GM12878 (cell line): Measurements from ENCODE around the gene SHROOM3. TPM values are rescaled to one million over a fixed set of nuclear protein-coding genes. Genes with fewer than 3 reads are reported as not detected.

Experiments
- ATAC-seq: fragments of 200-7000 bp; cut with Tn5 transposase; 3 replicates; pipeline ENCODE4 v1.9.1; 2020; ENCODE audit warnings: mild to moderate bottlenecking, moderate library complexity
- BruUV-seq: library from RNA; stranded (reverse); fragments of 400-500 nt; replicated peaks from 2 replicates; lab custom pipeline; 2021; lab: Mats Ljungman, UMichigan
- CTCF ChIA-PET: fragments of 300-600 bp; sonication (Branson Sonifier 250); formaldehyde crosslinking; extraction: SDS; loops from one replicate; lab custom pipeline; 2021; ENCODE audit warnings: inconsistent platforms; lab: Yijun Ruan, JAX
- POLR2A ChIA-PET: fragments of 350-600 bp; formaldehyde crosslinking; extraction: SDS; loops from one replicate; lab custom pipeline; 2021; ENCODE audit warnings: inconsistent platforms; lab: Charles Lee
- RAD21 ChIA-PET: fragments of 300-600 bp; sonication (Branson Sonifier 250); formaldehyde crosslinking; loops from one replicate; lab custom pipeline; 2023; ENCODE audit warnings: antibody characterized with exemption; ENCODE audit not compliant: unreplicated experiment; lab: Charles Lee
- SMC1A ChIA-PET: fragments of 300-600 bp; sonication (Branson Sonifier 250); formaldehyde crosslinking; loops from one replicate; lab custom pipeline; 2023; ENCODE audit not compliant: unreplicated experiment, uncharacterized antibody; lab: Charles Lee
- DNase-seq: peaks from one replicate; pipeline ENCODE4 v3.0.0-alpha.2; 2011; ENCODE audit warnings: low read depth, low spot score
- FAIRE-seq: peaks from 3 replicates; lab custom pipeline; 2011; peaks lifted over from hg19 to GRCh38; lab: Jason Lieb, UNC
- H2AFZ ChIP-seq: 2 replicates; pipeline ENCODE4 v1.6.0; 2011; ENCODE audit warnings: low read depth, low read length, control low read depth; ENCODE audit not compliant: control insufficient read depth
- H3K27ac ChIP-seq: 2 replicates; pipeline ENCODE4 v1.5.1; 2011; ENCODE audit warnings: control low read depth; ENCODE audit not compliant: control insufficient read depth, insufficient read depth
- H3K27me3 ChIP-seq, 2 experiments: replicated peaks in 1 of 2; 2 replicates each; pipeline versions ENCODE4 v1.6.0 to v1.6.1; 2011; ENCODE audit warnings: low read length in 1 of 2; ENCODE audit not compliant: control insufficient read depth in 2 of 2, insufficient read depth in 2 of 2
- H3K36me3 ChIP-seq, 2 experiments: 2 replicates each; pipeline ENCODE4 v1.5.1; 2011; ENCODE audit warnings: low read length in 1 of 2; ENCODE audit not compliant: control insufficient read depth in 2 of 2, insufficient read depth in 2 of 2
- H3K4me1 ChIP-seq: 2 replicates; pipeline ENCODE4 v1.6.1; 2011; ENCODE audit warnings: mild to moderate bottlenecking, low read length, moderate library complexity, mixed read lengths; ENCODE audit not compliant: control insufficient read depth, insufficient read depth
- H3K4me2 ChIP-seq: 2 replicates; pipeline ENCODE4 v1.6.0; 2011; ENCODE audit warnings: control low read depth; ENCODE audit not compliant: control insufficient read depth, insufficient read depth
- H3K4me3 ChIP-seq: fragments of 200-600 bp; sonication (generic); 2 replicates; pipeline ENCODE4 v1.5.1; 2016
- H3K79me2 ChIP-seq: 2 replicates; pipeline ENCODE4 v1.6.0; 2011; ENCODE audit warnings: low read length; ENCODE audit not compliant: control insufficient read depth, insufficient read depth
- H3K9ac ChIP-seq: 2 replicates; pipeline ENCODE4 v1.8.0; 2011; ENCODE audit warnings: low read length, control low read depth, mixed read lengths; ENCODE audit not compliant: control insufficient read depth, insufficient read depth
- H3K9me3 ChIP-seq: replicated peaks from 3 replicates; pipeline ENCODE4 v1.5.1; 2011; ENCODE audit warnings: mild to moderate bottlenecking, low read length; ENCODE audit not compliant: control insufficient read depth, insufficient read depth
- H4K20me1 ChIP-seq: 2 replicates; pipeline ENCODE4 v1.6.0; 2011; ENCODE audit not compliant: control insufficient read depth, insufficient read depth
- CHD1 ChIP-seq: IDR thresholded peaks from 2 replicates; pipeline ENCODE4 v1.6.1; 2012; ENCODE audit warnings: low read depth, low read length, improper control_type of control experiment
- IKZF2 ChIP-seq, 2 experiments: fragments of 450-650 bp; IDR thresholded peaks; 2 replicates each; pipeline ENCODE4 v1.6.1; 2017; ENCODE audit warnings: mild to moderate bottlenecking in 2 of 2, moderate library complexity in 2 of 2
- PML ChIP-seq: IDR thresholded peaks from 2 replicates; pipeline ENCODE4 v1.6.1; 2012; ENCODE audit warnings: low read length, inconsistent platforms
- RUNX3 ChIP-seq: IDR thresholded peaks from 2 replicates; pipeline ENCODE4 v1.6.1; 2012; ENCODE audit warnings: low read length, inconsistent platforms
- WGBS: methylation state at CpG from one replicate; pipeline ENCODE4 v1.1.6; 2016; ENCODE audit warnings: low lambda C conversion rate; ENCODE audit not compliant: insufficient replicate concordance, insufficient coverage; ENCODE audit errors: missing lambda C conversion rate; 5-methylcytosine and 5-hydroxymethylcytosine counted together
- in situ Hi-C: fragments of 300-500 bp; cut with MboI; formaldehyde crosslinking; loops from 9 replicates; pipeline ENCODE4 v1.14.3; 2018; ENCODE audit warnings: mixed read lengths
- intact Hi-C: fragments of 100-400 bp; cut with micrococcal nuclease; formaldehyde crosslinking; loops from one replicate; pipeline ENCODE4 v1.14.2; 2022; ENCODE audit not compliant: unreplicated experiment
- polyA plus RNA-seq, 11 experiments: library from polyadenylated mRNA; depleted of rRNA in 4 of 11; unstranded in 6 of 11; stranded (reverse) in 5 of 11; fragments of >200 nt; fragmentation: Nextera tagmentation in 4 of 11; fragmentation: Illumina TruSeq in 1 of 11; extraction: Ambion mirVana in 4 of 11; extraction: Trizol in 1 of 11; gene quantifications; 1 replicate in 1 of 11; 2 replicates in 10 of 11; pipeline versions ENCODE4 v1.2.1 to v1.2.3, GENCODE V29; 2011 to 2016; ENCODE audit warnings: inconsistent platforms in 2 of 11, missing spikeins in 2 of 11, low read depth in 1 of 11
- total RNA-seq, 4 experiments: library from RNA; depleted of rRNA in 3 of 4; stranded (reverse); fragments of >200 nt in 3 of 4; fragmentation: Illumina TruSeq in 1 of 4; extraction: Trizol in 1 of 4; gene quantifications; 2 replicates each; pipeline versions ENCODE4 v1.2.1 to v1.2.3, GENCODE V29; 2013 to 2021
- TF ChIP-seq, protein P1 (sequence below), 3 experiments: IDR thresholded peaks in 2 of 3; conservative IDR thresholded peaks in 1 of 3; 2 replicates each; pipeline ENCODE4 v1.5.1; 2011; ENCODE audit warnings: low read depth in 3 of 3, low read length in 3 of 3, mild to moderate bottlenecking in 3 of 3, control low read depth in 2 of 3, moderate library complexity in 2 of 3, inconsistent platforms in 1 of 3, mixed read lengths in 1 of 3; ENCODE audit not compliant: control insufficient read depth in 2 of 3, insufficient read depth in 1 of 3; ENCODE audit errors: extremely low read depth in 1 of 3

SHROOM3 gene
- total and polyA plus RNA-seq, 10 of the 15 experiments (the other 5 are each of a cell fraction or from before 2014, with no cell fraction given), result under 0.01 to 0.29 (median 0.08) TPM; not detected in 1

DNA sequence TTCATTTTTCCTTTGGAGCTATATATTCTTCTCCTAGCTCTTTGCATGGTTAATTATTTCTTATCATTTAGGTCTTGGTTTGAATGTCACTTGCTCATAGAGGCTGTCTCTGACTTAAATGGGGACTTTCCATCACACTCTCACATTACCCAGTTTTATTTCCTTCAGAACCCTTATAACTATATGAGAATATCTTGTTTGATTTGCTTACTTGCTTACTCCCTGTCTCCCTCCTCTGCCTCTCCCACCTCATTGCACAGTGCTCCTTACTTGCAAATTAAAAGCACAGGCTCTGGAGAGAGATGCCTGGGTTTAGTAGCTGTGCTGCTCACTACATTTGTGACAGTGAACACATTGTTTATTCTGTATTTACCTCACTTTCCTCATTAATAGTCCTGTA is 288.3 kb downstream of the SHROOM3 start:
- in situ Hi-C loops (no loop called here), intact Hi-C loops (no loop called here)
- FAIRE-seq, result no peak
- Histone ChIP-seq H3K9me3 (no peaks in the 10 kb centered on the region), H3K27ac (no peak overlapping the region), H3K9ac (no peak overlapping the region), H2AFZ (no peak overlapping the region), H4K20me1 (no peaks in the 10 kb centered on the region), H3K27me3 (peaks cover 0 to 2% of the 10 kb centered on the region in 2 experiments; a peak in 1 of 4 replicates), H3K79me2 (no peaks in the 10 kb centered on the region), H3K4me2 (no peak overlapping the region), H3K36me3 (no peaks in the 10 kb centered on the region), H3K4me3 (no peak overlapping the region), H3K4me1 (no peaks in the 10 kb centered on the region)
- ChIA-PET SMC1A (interaction anchor here (0.9 kb wide), 1 partner anchor 415 kb away, joined by 3 read pairs; no protein-coding TSS in a partner anchor), CTCF (interaction anchor here (0.9 to 1.3 kb wide), 3 partner anchors 15 to 131 kb away, joined by 3 to 5 read pairs (median 3); no protein-coding TSS in a partner anchor), POLR2A (no interaction called here), RAD21 (no interaction called here)
- TF ChIP-seq CHD1, result no peak
- TF ChIP-seq, protein P1, sequence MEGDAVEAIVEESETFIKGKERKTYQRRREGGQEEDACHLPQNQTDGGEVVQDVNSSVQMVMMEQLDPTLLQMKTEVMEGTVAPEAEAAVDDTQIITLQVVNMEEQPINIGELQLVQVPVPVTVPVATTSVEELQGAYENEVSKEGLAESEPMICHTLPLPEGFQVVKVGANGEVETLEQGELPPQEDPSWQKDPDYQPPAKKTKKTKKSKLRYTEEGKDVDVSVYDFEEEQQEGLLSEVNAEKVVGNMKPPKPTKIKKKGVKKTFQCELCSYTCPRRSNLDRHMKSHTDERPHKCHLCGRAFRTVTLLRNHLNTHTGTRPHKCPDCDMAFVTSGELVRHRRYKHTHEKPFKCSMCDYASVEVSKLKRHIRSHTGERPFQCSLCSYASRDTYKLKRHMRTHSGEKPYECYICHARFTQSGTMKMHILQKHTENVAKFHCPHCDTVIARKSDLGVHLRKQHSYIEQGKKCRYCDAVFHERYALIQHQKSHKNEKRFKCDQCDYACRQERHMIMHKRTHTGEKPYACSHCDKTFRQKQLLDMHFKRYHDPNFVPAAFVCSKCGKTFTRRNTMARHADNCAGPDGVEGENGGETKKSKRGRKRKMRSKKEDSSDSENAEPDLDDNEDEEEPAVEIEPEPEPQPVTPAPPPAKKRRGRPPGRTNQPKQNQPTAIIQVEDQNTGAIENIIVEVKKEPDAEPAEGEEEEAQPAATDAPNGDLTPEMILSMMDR (IDR thresholded peaks at IDR 0.05 in 2 of 3, conservative IDR thresholded peaks at IDR 0.05 in 1 of 3; ENCODE audit: control insufficient read depth in 2 of 3, extremely low read depth in 1 of 3, insufficient read depth in 1 of 3, low read depth in 3 of 3, low read length in 3 of 3), result peak in 1 of 3 experiments; percentile 8; a peak in 1 of 6 replicates
- peak; percentile 61 for ATAC-seq
- no TSS peak for BruUV-seq
- DNase-seq, result no peak

DNA sequence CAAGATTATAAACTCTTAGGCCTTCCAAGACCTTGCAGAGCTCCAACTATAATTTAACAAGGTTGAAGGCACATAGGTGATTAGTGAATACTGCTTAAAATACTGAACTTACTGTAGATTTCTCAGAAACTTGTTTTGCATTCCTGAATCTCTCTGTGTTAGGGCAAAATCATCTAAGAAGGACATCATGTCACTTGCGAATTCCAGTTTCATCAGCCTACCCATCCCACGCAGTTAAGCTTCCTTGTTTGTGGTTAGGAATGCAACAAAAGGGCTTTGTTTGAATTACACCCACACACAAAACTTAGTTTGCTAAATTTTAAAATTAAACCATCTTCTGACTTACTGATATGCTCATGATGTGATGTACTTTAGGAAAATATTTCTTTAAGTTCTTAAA is 288.9 kb downstream of the SHROOM3 start:
- Histone ChIP-seq H4K20me1 (no peaks in the 10 kb centered on the region), H3K36me3 (no peaks in the 10 kb centered on the region), H3K4me1 (no peaks in the 10 kb centered on the region), H3K27me3 (peaks cover 0 to 2% of the 10 kb centered on the region in 2 experiments; a peak in 1 of 4 replicates), H3K27ac (no peak overlapping the region), H3K9me3 (no peaks in the 10 kb centered on the region), H3K4me2 (no peak overlapping the region), H2AFZ (no peak overlapping the region), H3K4me3 (no peak overlapping the region), H3K79me2 (no peaks in the 10 kb centered on the region), H3K9ac (no peak overlapping the region)
- DNase-seq, result no peak
- no peak for ATAC-seq
- in situ Hi-C loops (no loop called here), intact Hi-C loops (no loop called here)
- ChIA-PET POLR2A (no interaction called here), RAD21 (no interaction called here), SMC1A (interaction anchor here (0.9 kb wide), 1 partner anchor 72 kb away, joined by 3 read pairs; no protein-coding TSS in a partner anchor), CTCF (interaction anchor here (1.3 kb wide), 2 partner anchors 15 to 132 kb away, joined by 3 to 5 read pairs; no protein-coding TSS in a partner anchor)
- WGBS, result 0% methylated on average over 2 of the region's 2 CpGs
- no TSS peak for BruUV-seq
- no peak for TF ChIP-seq PML
- TF ChIP-seq RUNX3, result peak; percentile 13; the same call in 1 of the 2 replicates
- TF ChIP-seq IKZF2 (IDR thresholded peaks at IDR 0.05), result peak in 1 of 2 experiments; percentile 31; a peak in 2 of 4 replicates
- FAIRE-seq, result no peak
